Endothelial cell of umbilical vein (primary cell): ENCODE results near the gene SOHLH2. TPM values are rescaled to one million over a fixed set of nuclear protein-coding genes. Genes with fewer than 3 reads are reported as not detected.

Source experiments
- BruUV-seq: library from RNA; stranded (reverse); fragments of 400-500 nt; replicated peaks from 2 replicates; lab custom pipeline; 2021; lab: Mats Ljungman, UMichigan
- CTCF ChIA-PET: fragments of 300-600, 350-600 bp; sonication (Branson Sonifier 250); formaldehyde crosslinking; loops from one replicate; lab custom pipeline; 2021; ENCODE audit warnings: antibody characterized with exemption, inconsistent platforms; lab: Charles Lee
- POLR2A ChIA-PET: fragments of 300-600, 350-600 bp; sonication (Branson Sonifier 250); formaldehyde crosslinking; loops from one replicate; lab custom pipeline; 2021; ENCODE audit warnings: antibody characterized with exemption, inconsistent platforms; lab: Charles Lee
- DNase-seq: peaks from one replicate; pipeline ENCODE4 v3.0.0-alpha.2; 2011; ENCODE audit warnings: low read depth, low spot score
- FAIRE-seq: peaks from 2 replicates; lab custom pipeline; 2011; peaks lifted over from hg19 to GRCh38; lab: Jason Lieb, UNC
- H2AFZ ChIP-seq: 2 replicates; pipeline ENCODE4 v1.6.0; 2012; ENCODE audit warnings: low read depth, low read length, control low read depth, inconsistent platforms
- H3K27ac ChIP-seq: 2 replicates; pipeline ENCODE4 v1.5.1; 2011; ENCODE audit warnings: low read depth, mild to moderate bottlenecking, control low read depth, low read length, moderate library complexity; ENCODE audit not compliant: insufficient read depth
- H3K27me3 ChIP-seq, 2 experiments: 2 replicates each; pipeline versions ENCODE4 v1.6.0 to v1.6.1; 2011; ENCODE audit warnings: low read length in 2 of 2, mixed read lengths in 1 of 2; ENCODE audit not compliant: control insufficient read depth in 2 of 2, insufficient read depth in 2 of 2
- H3K36me3 ChIP-seq, 2 experiments: 2 replicates in 1 of 2; 3 replicates in 1 of 2; pipeline ENCODE4 v1.5.1; 2011; ENCODE audit warnings: low read length in 2 of 2, mild to moderate bottlenecking in 1 of 2, moderate library complexity in 1 of 2; ENCODE audit not compliant: control insufficient read depth in 2 of 2, insufficient read depth in 2 of 2; ENCODE audit errors: extremely low read depth in 1 of 2
- H3K4me1 ChIP-seq: 3 replicates; pipeline ENCODE4 v1.5.1; 2011; ENCODE audit warnings: mild to moderate bottlenecking, low read length; ENCODE audit not compliant: control insufficient read depth, insufficient read depth; ENCODE audit errors: extremely low read depth
- H3K4me2 ChIP-seq: 2 replicates; pipeline ENCODE4 v1.6.1; 2011; ENCODE audit warnings: low read length, control low read depth, mixed read lengths; ENCODE audit not compliant: insufficient read depth
- H3K4me3 ChIP-seq, 3 experiments: fragments of 200-600 bp in 1 of 3; sonication (generic), shearing (Covaris generic) in 1 of 3; replicated peaks in 1 of 3; 2 replicates each; pipeline ENCODE4 v1.5.1; 2011 to 2016; ENCODE audit warnings: control low read depth in 3 of 3, low read length in 3 of 3, mild to moderate bottlenecking in 2 of 3, inconsistent platforms in 1 of 3, low read depth in 1 of 3, moderate library complexity in 1 of 3; ENCODE audit not compliant: insufficient read depth in 1 of 3
- H3K79me2 ChIP-seq: 2 replicates; pipeline ENCODE4 v1.6.0; 2012; ENCODE audit warnings: low read length, inconsistent platforms; ENCODE audit not compliant: control insufficient read depth, insufficient read depth
- H3K9ac ChIP-seq: replicated peaks from 2 replicates; pipeline ENCODE3; 2011; ENCODE audit warnings: low read length, control low read depth; ENCODE audit not compliant: insufficient read depth; ENCODE audit errors: extremely low read depth
- H3K9me1 ChIP-seq: replicated peaks from 3 replicates; pipeline ENCODE4 v1.6.0; 2011; ENCODE audit warnings: mild to moderate bottlenecking, low read length; ENCODE audit not compliant: control insufficient read depth, insufficient read depth; ENCODE audit errors: extremely low read depth
- H3K9me3 ChIP-seq: replicated peaks from 2 replicates; pipeline ENCODE4 v1.5.1; 2012; ENCODE audit warnings: low read length, inconsistent platforms; ENCODE audit not compliant: control insufficient read depth, insufficient read depth
- H4K20me1 ChIP-seq: replicated peaks from 2 replicates; pipeline ENCODE3; 2011; ENCODE audit warnings: mild to moderate bottlenecking, low read length; ENCODE audit not compliant: control insufficient read depth, insufficient read depth; ENCODE audit errors: extremely low read depth
- CTCF ChIP-seq, 2 donors: IDR thresholded peaks; 1 replicate in 1 of 2; 2 replicates in 1 of 2; pipeline ENCODE4 v1.5.1; 2011; ENCODE audit warnings: low read length in 2 of 2, mild to moderate bottlenecking in 2 of 2, moderate library complexity in 2 of 2, control low read depth in 1 of 2, inconsistent platforms in 1 of 2, low read depth in 1 of 2; ENCODE audit not compliant: insufficient read depth in 1 of 2; ENCODE audit errors: extremely low read depth in 1 of 2
- EZH2 ChIP-seq: IDR thresholded peaks from 2 replicates; pipeline ENCODE4 v1.6.1; 2012; ENCODE audit warnings: borderline replicate concordance, low read depth, mild to moderate bottlenecking, moderate library complexity, low read length, inconsistent platforms; ENCODE audit not compliant: severe bottlenecking
- FOS ChIP-seq: IDR thresholded peaks from 2 replicates; pipeline ENCODE4 v1.6.1; 2011; ENCODE audit warnings: mild to moderate bottlenecking, low read length, moderate library complexity, borderline replicate concordance; ENCODE audit not compliant: insufficient read depth
- GATA2 ChIP-seq: IDR thresholded peaks from 2 replicates; pipeline ENCODE4 v1.7.0; 2011; ENCODE audit warnings: low read depth, mild to moderate bottlenecking, moderate library complexity, mixed read lengths, low read length; ENCODE audit not compliant: insufficient read length, insufficient read depth
- JUN ChIP-seq: IDR thresholded peaks from 2 replicates; pipeline ENCODE4 v1.6.1; 2011; ENCODE audit warnings: borderline replicate concordance, low read depth; ENCODE audit not compliant: insufficient read length, insufficient read depth
- MAX ChIP-seq: IDR thresholded peaks from 2 replicates; pipeline ENCODE4 v1.6.1; 2011; ENCODE audit not compliant: insufficient read depth, insufficient read length
- MYC ChIP-seq: IDR thresholded peaks from one replicate; pipeline ENCODE4 v1.6.1; 2011; ENCODE audit warnings: mild to moderate bottlenecking, low read depth, low read length
- POLR2A ChIP-seq: IDR thresholded peaks from 2 replicates; pipeline ENCODE4 v1.6.1; 2012; ENCODE audit warnings: low read depth, mild to moderate bottlenecking, control low read depth, low read length
- POLR2AphosphoS5 ChIP-seq: IDR thresholded peaks from 2 replicates; pipeline ENCODE4 v1.6.1; 2012; ENCODE audit warnings: low read depth, mild to moderate bottlenecking, control low read depth, low read length, moderate library complexity; ENCODE audit not compliant: insufficient read depth
- dilution Hi-C: fragments of 300-500 bp; cut with MboI; formaldehyde crosslinking; loops from one replicate; pipeline ENCODE4 v1.15.0; 2019; ENCODE audit warnings: low sequenced_read_pairs; ENCODE audit not compliant: extremely low pct_ligation_motif_present
- intact Hi-C: fragments of 100-400 bp; cut with micrococcal nuclease; formaldehyde crosslinking; loops from one replicate; pipeline ENCODE4 v1.10.0; 2022
- polyA plus RNA-seq, 4 experiments: library from polyadenylated mRNA; depleted of rRNA in 3 of 4; stranded (reverse) in 3 of 4; unstranded in 1 of 4; fragments of >200 nt; gene quantifications; 2 replicates each; pipeline versions ENCODE4 v1.2.1 to v1.2.3, GENCODE V29; 2011 to 2012; ENCODE audit warnings: missing spikeins in 1 of 4
- total RNA-seq: library from RNA; stranded (reverse); gene quantifications from 2 replicates; pipeline ENCODE4 v1.2.3, GENCODE V29; 2021

The SOHLH2 gene
- total and polyA plus RNA-seq, 2 donors (not counting 3 experiments of a cell fraction or from before 2014, with no cell fraction given): 0.11 to 0.55 TPM

DNA sequence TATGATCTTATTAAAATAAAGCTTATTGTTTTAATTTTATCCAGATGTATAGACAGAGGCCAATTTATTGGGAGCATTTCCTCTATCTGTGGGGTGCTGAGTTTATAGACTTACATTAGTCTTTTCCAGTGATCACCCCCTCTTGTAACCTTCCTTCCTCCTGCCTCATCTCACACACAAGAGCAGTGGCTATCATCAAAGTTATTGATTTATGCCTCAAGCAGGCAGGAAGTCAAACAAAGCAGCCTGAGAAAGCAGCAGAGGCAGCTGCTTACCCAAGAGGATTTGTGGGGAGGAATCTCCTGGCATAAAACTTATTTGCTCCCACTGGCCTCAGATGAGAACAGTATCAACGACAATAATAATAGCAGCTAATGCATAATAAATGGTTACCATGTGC is 56.9 kb downstream of the SOHLH2 start:
- H3K27ac ChIP-seq: no peak overlapping the region
- H4K20me1 ChIP-seq: no peaks in the 10 kb centered on the region
- no peaks in the 10 kb centered on the region for H3K4me1 ChIP-seq
- intact Hi-C loops: no loop called here
- no peaks in the 10 kb centered on the region for H3K9me1 ChIP-seq
- no peak overlapping the region for H3K4me2 ChIP-seq
- CTCF ChIA-PET: interaction anchor here (1.1 kb wide), 3 partner anchors 9 to 63 kb away, joined by 3 read pairs; no protein-coding TSS in a partner anchor
- no peak for TF ChIP-seq MYC
- TF ChIP-seq POLR2AphosphoS5: no peak
- no peak overlapping the region for H2AFZ ChIP-seq
- BruUV-seq: no TSS peak
- H3K4me3 ChIP-seq: no peak overlapping the region
- DNase-seq (no peak), FAIRE-seq (no peak)
- POLR2A ChIA-PET: no interaction called here
- no peaks in the 10 kb centered on the region for H3K9me3 ChIP-seq
- dilution Hi-C loops: no loop called here
- H3K36me3 ChIP-seq: no peaks in the 10 kb centered on the region
- no peak overlapping the region for H3K9ac ChIP-seq
- H3K79me2 ChIP-seq: no peaks in the 10 kb centered on the region
- H3K27me3 ChIP-seq: peaks cover 2 to 3% of the 10 kb centered on the region in 2 experiments

DNA sequence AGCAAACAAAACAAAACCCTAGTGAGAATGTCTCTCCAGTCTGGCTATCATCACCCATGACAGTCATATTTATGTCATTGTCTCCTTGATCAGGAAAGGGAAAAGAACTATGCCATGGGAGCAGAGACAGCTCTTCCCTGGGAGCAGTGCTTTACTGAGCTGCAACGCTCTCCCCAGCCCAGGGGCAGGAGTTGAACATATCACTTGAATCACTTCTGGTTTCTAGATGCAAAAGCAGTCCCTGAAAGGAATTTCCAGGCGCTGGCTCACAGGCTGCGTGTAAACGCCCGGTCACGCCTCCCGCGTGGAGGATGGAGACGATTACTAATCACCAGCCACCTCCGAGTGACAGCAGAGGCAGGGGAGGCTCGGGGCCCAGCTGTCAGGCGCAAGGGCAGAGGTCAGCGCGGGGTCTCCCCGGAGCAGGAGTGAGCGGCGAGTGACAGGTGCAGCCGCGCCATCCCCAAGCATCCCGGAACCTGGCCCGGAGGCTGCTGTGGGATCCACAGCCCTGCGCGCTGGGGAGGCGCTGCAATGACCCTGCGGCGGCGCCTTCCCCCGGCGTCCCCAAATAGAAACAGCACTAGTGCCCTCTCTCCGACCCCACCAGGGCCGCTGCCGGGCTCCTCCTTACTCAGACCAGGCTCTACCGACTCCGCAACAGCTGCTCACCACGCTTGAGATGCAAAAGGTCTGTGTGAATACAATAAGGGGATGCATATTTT is 59.6 kb downstream of the SOHLH2 start:
- ChIA-PET CTCF (no interaction called here), POLR2A (no interaction called here)
- no peaks in the 10 kb centered on the region for H3K4me1 ChIP-seq
- H3K27ac ChIP-seq: no peak overlapping the region
- no peak overlapping the region for H3K4me2 ChIP-seq
- H3K79me2 ChIP-seq: no peaks in the 10 kb centered on the region
- H2AFZ ChIP-seq: no peak overlapping the region
- no peaks in the 10 kb centered on the region for H3K9me3 ChIP-seq
- H3K9me1 ChIP-seq: no peaks in the 10 kb centered on the region
- DNase-seq (no peak), FAIRE-seq (no peak)
- TF ChIP-seq FOS (no peak), MYC (no peak), CTCF (IDR thresholded peaks at IDR 0.05; ENCODE audit: extremely low read depth in 1 of 2, insufficient read depth in 1 of 2, low read depth in 1 of 2, low read length in 2 of 2) (no peak), POLR2A (no peak), EZH2 (no peak), POLR2AphosphoS5 (no peak), MAX (no peak), JUN (no peak), GATA2 (no peak)
- no peaks in the 10 kb centered on the region for H3K36me3 ChIP-seq
- no peak overlapping the region for H3K9ac ChIP-seq
- H3K4me3 ChIP-seq: no peak overlapping the region
- dilution Hi-C loops (no loop called here), intact Hi-C loops (no loop called here)
- no peaks in the 10 kb centered on the region for H4K20me1 ChIP-seq
- H3K27me3 ChIP-seq: peaks cover 2 to 3% of the 10 kb centered on the region in 2 experiments
- BruUV-seq: no TSS peak
